Fibroblast of skin of abdomen (primary cell): ENCODE measurements around the gene BCL10. TPM values are rescaled to one million over a fixed set of nuclear protein-coding genes. Genes with fewer than 3 reads are reported as not detected.
A peak's percentile ranks its signal among the peaks of the same experiment; 100 is the strongest.

Experiments
- DNase-seq: peaks from one replicate; pipeline ENCODE4 v3.0.0-alpha.2; 2013
- polyA plus RNA-seq, 2 experiments: library from polyadenylated mRNA; unstranded; fragments of 120-200 nt; gene quantifications; one replicate each; pipeline ENCODE4 v1.2.1, GENCODE V29; 2013; ENCODE audit not compliant: insufficient read length in 2 of 2

Gene BCL10
- 18.9 TPM for polyA plus RNA-seq (2013, experiment 1 of 2; ENCODE audit: insufficient read length)
- 17.9 TPM for polyA plus RNA-seq (2013, experiment 2 of 2; ENCODE audit: insufficient read length)

- DNase-seq: peak; percentile 96
Measured at GRCh38 chr1:85276215-85276977, at the start of gene BCL10. BCL10 (minus strand) TSS chr1:85276632; CDS start chr1:85276352, 280 bp downstream.

DNA sequence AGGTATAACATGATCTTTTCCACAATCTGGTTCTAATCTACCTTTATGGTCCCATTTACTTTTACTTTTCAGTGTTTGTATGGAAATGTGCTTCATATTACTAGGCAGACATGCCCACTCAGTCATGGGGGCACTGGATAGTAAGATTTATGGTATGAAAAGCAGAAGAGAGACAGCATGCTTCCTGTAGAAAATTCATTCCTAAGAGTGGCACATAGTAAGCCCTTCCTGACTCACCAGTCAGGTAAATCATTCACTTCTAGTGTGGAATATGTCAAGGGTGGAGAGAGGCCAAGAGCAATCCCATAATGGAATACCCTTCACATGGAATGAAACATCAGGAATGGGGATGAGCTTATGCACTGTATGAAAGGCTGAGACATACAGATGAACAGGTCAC lies 49.5 kb upstream of the BCL10 start:
- DNase-seq: no peak

DNA sequence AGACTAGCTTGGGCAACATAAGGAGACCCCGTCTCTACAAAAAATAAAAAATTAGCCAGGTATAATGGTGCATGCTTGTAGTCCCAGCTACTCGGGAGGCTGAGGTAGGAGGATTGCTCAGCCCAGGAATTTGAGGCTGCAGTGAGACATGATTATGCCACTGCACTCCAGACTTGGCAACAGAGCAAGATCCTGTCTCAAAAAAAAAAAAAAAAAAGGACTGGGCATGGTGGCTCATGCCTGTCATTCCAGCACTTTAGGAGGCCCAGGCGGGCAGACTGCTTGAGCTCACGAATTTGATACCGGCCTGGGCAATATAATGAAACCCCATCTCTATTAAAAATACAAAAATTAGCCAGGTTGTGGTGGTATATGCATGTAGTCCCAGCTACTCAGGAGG lies 47.3 kb upstream of the BCL10 start:
- no peak for DNase-seq

DNA sequence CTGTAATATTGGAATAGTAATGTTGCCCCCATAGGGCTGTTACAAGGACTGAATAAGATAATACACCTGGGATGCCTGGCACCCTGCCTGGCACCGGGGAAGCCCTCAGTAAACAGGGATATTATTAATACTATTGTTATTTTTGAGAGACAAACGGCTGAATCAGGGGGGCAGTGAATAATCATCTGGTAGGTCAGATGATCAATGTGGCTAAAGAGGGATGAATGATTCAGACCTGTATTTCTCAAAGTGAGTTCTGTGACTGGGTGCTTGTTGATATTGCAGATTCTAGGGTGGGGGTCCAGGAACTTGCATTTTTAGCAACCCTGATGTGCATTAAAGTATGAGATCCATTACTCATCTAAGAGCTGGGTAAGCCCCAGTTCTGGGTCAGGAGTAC lies 46.2 kb upstream of the BCL10 start:
- no peak for DNase-seq

DNA sequence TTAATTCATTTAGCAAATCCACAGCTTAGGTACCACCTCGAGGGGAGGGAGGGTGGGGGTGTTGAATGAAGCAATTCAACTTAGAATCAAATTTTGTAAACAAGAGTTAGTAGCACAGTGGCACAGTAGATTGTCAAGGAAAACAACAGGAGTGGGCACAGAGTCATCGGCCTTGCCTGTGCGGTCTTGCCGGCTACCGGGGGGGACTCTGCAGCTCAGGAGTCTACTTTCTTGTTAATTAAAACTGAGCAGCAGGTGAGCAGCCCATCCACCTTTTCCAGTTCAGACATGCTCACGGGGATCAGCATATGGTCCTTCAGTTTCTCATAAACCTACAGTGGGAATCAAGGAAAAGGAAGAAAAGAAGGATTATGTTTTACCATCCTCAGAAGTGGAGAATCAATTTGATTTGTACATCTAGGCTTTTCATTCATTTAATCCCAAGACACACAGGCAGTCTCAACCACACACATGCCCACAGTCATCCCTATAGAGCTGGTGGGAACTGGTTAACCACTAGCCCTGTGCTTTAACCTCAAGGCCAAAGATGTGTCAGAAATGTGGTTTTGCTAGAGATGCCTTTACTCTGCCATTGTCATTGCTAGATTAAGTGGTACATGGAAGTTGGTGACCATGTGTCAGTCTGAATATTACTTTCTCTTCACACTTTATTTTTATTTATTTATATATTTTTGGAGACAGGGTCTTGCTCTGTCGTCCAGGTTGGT lies 45.0 kb upstream of the BCL10 start:
- DNase-seq: peak; percentile 67

GRCh38 chr1:85320371-85321131 lies 44.1 kb upstream of the BCL10 start:
- DNase-seq: peak; percentile 76

DNA sequence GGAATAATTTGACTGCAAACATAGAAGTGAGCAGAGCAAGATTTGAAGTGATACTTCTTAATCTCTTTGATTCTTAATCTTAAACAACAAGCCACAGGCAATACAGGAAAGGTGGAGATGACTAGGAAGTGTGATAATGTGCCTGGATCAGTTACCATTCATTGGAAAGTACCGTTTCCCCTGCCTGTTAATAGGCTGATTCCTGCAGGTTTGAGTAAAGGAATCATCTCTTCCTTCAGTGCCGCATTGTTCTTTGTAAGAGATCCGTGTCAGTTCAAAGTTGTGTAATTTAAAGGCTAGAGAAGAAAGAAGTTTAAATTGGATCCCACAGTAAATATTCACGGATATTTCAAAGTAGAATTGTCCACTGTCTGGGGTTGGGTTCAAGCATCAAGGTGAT lies 43.5 kb upstream of the BCL10 start:
- DNase-seq: no peak

- DNase-seq: peak; percentile 62
Measured at GRCh38 chr1:85319491-85319890, 43.1 kb upstream of the BCL10 start.

- DNase-seq: no peak
Measured at GRCh38 chr1:85318217-85318616, 41.8 kb upstream of the BCL10 start.

DNA sequence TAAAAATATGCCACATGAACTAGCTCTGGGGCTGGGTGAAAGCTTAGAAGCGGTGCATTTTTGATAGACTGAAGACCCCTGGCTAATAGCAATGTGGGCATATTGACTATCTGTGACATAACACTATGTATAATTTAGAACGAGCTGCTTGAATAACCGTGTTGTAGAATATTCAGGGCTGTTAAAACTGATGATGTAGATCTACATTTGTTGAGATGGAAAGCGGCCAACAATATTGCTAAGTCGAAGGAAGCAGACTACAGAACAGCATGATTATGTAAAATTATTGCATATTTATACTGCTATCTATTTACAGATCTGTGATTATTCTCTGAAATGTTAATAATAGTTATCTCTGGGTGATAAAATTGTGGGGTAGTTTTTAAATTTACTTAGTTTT lies 41.1 kb upstream of the BCL10 start:
- no peak for DNase-seq

- no peak for DNase-seq
Measured at GRCh38 chr1:85316321-85316720, 39.9 kb upstream of the BCL10 start.

GRCh38 chr1:85315789-85316188 lies 39.4 kb upstream of the BCL10 start:
- no peak for DNase-seq

DNA sequence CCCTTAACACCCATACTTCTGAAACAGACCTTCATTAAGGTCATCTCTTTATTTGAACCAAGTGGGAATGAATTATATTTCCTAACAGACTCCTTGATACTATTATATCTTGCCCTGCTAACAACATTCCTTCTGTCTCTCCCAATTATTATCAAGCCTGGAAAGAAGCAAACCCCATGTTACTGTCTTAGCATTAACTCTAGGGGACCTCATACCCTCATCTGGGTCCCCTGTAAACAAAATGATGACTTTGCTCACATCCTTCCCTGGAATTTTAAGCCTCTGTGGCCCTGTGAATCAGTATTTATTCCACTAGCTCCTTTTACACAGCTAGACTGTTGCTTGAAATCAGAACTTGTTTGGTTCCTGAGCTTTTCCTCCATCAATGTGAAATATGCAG lies 38.3 kb upstream of the BCL10 start:
- DNase-seq: peak; percentile 81

- DNase-seq: peak; percentile 94
Measured at GRCh38 chr1:85313888-85314696, 37.7 kb upstream of the BCL10 start.

DNA sequence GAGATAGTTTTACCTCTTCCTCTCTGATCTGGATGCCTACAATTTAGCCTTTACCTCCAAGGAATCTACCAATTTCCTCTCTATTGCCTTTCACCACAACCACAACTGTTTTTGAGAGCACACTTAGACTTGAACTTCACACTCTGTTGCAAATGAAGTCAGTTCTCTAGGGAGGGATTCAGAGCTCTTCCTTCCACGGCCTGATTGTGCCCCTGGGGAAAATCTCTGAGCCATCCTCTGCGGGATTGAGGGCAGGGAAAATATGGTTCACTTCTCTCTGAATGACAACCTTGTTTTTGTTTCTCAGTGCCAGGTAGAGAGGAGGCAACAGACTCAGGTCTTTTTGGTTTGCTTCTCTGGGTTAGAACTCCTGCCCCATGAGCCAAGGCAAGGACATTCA lies 35.4 kb upstream of the BCL10 start:
- DNase-seq: no peak

DNA sequence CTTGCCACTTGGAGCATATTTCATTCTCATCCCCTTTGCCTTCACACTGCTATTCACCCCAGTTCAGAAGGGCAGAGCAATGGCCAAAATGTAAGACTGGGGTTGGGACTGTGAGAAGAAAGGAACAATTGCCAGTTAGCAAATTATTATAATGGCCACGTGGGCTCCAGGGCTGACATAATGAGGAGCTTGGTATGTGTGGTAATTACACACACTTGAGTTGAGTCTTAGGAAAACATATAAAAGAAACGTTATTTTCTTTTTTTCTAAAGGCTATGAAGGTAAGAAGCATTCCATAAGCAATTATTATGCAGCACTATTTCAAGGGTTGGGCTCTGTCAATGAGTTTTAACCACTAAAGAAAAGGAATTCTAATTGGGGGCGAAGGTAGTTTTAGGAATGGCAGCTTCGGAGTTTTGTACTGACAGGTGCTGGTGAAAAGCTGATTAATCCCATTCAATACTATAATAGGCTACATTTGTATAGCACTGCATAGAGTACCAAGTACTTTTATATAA lies 32.5 kb upstream of the BCL10 start:
- no peak for DNase-seq

DNA sequence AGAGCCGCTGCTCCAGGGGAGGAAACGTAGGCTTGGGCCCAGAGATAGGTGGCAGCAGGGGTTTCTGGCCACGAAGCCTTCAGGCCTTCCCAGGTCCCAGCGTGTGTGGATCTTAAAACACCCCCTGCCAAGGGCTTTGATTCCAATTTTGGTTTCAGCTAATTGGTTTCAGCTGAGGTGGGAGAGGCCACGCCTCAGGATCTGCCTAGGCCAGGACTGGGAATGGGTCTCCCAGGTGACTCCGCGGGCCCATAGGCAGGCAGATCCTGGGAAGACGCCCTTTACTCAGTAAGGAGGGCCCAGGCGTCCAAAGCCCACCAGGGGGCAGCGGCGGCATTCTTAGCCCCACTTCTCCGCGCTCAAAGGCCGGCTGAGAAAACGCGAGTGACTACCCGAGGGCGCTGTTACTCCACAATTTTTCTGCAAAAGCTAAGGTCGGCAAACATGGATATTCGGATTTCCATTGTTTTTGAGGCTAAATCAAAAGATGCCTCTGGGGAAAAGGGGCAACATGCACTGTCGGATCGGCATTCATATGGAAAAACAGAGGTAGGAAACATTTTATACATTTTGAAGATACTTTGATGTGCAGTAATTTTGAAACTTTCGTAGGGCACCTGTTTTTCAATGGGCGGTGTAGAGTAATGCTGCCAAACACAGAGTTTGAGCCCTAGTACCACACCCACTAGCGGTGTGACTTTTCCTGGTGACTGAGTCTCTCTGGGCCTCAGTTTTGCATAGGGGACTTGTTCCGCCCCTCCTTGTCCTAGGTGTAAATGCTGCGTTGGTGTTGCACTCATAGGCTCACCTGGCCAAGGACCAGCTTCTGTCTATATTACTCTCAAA lies 31.8 kb upstream of the BCL10 start:
- DNase-seq: peak; percentile 85

DNA sequence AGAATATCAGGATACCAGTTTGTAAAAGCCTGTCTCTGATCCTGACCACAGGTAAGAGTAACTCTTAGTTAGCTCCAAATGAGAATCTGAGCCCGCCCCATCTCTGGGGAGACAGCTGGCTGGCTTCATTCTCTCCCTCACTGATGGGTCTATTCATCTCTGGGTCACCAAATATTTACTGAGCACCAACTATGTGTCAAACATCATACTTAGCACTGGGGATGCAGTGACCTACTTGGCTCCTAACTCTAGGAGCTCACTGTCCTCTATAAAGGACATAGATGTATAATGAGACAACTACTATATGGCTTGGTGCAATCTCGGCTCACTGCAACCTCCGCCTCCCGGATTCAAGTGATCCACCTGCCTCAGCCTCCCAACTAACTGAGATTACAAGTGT lies 29.8 kb upstream of the BCL10 start:
- DNase-seq: no peak

- DNase-seq: no peak
Measured at GRCh38 chr1:85303440-85304162, 27.2 kb upstream of the BCL10 start.

DNA sequence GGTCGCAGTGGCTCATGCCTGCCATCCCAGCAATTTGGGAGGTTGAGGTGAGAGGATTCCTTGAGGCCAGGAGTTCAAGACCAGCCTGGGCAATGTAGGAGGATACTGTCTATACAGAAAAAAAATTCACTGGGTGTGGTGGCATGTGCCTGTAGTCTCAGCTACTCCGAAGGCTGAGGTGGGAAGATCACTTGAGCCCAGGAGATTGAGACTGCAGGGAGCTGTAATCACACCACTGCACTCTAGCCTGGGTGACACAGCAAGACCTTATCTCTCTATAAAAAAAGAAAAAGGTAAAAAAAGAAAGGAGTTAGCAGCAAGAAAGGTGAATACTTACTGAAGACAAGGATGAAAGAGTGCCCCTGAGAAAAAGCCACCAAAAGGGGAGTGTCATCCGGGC lies 23.7 kb upstream of the BCL10 start:
- no peak for DNase-seq
